Gastrocnemius medialis (tissue), 4 donors: ENCODE results near the gene VAT1. TPM values are rescaled to one million over a fixed set of nuclear protein-coding genes. Genes with fewer than 3 reads are reported as not detected.

Experiments
- ATAC-seq, 2 donors: fragments of 150-250 bp; one replicate each; pipeline ENCODE4 v1.9.1; 2016
- DNase-seq, 2 donors: peaks; one replicate each; pipeline ENCODE4 v3.0.0-alpha.2; 2019
- H3K27ac ChIP-seq, 4 donors: fragments of 200-600 bp; sonication (generic); 1 replicate in 1 of 4; 2 replicates in 3 of 4; pipeline ENCODE4 v1.5.1; 2016 to 2018; ENCODE audit warnings: mild to moderate bottlenecking in 2 of 4, moderate library complexity in 1 of 4
- H3K27me3 ChIP-seq, 3 donors: fragments of 200-600 bp; sonication (generic) in 2 of 3; 1 replicate in 1 of 3; 2 replicates in 2 of 3; pipeline versions ENCODE4 v1.5.1 to v1.6.0; 2016 to 2019; ENCODE audit warnings: mild to moderate bottlenecking in 1 of 3, moderate library complexity in 1 of 3
- H3K36me3 ChIP-seq, 2 donors: fragments of 200-600 bp; sonication (generic) in 1 of 2; one replicate each; pipeline ENCODE4 v1.5.1; 2017 to 2018
- H3K4me1 ChIP-seq, 2 donors: fragments of 200-600 bp; sonication (generic) in 1 of 2; one replicate each; pipeline ENCODE4 v1.5.1; 2016 to 2017; ENCODE audit warnings: mild to moderate bottlenecking in 2 of 2
- H3K4me3 ChIP-seq, 4 donors: fragments of 200-600 bp; sonication (generic) in 3 of 4; 1 replicate in 1 of 4; 2 replicates in 3 of 4; pipeline ENCODE4 v1.5.1; 2016 to 2019; ENCODE audit warnings: mild to moderate bottlenecking in 2 of 4
- H3K9me3 ChIP-seq, 3 donors: fragments of 200-600 bp; sonication (generic) in 2 of 3; 1 replicate in 1 of 3; 2 replicates in 2 of 3; pipeline ENCODE4 v1.5.1; 2016 to 2019
- CTCF ChIP-seq, 5 experiments: fragments of 450-650 bp in 3 of 5; fragments of 200-600 bp in 2 of 5; sonication (generic) in 2 of 5; IDR thresholded peaks in 4 of 5; conservative IDR thresholded peaks in 1 of 5; 1 replicate in 4 of 5; 2 replicates in 1 of 5; pipeline ENCODE4 v1.5.1; 2016 to 2019; ENCODE audit warnings: antibody characterized with exemption in 5 of 5, mild to moderate bottlenecking in 3 of 5, moderate library complexity in 3 of 5
- POLR2A ChIP-seq, 2 donors: fragments of 450-650 bp; IDR thresholded peaks; one replicate each; pipeline ENCODE4 v1.6.1; 2017; ENCODE audit warnings: antibody characterized with exemption in 2 of 2, mild to moderate bottlenecking in 2 of 2, moderate library complexity in 2 of 2
- in situ Hi-C, 4 donors: fragments of 200-750 bp; cut with MboI; loops; one replicate each; pipeline versions ENCODE4 v1.15.0 to v1.8.0; 2017; ENCODE audit warnings: low sequenced_read_pairs in 4 of 4
- intact Hi-C: fragments of 100-400 bp; cut with DNase I; formaldehyde crosslinking; loops from one replicate; pipeline ENCODE4 v1.15.1; 2023; ENCODE audit warnings: low total_unique reads
- total RNA-seq, 4 donors: library from RNA; depleted of rRNA; stranded (reverse); fragments of >200 nt; gene quantifications; one replicate each; pipeline versions ENCODE4 v1.1.0 to v1.2.3, GENCODE V29; 2016

Gene VAT1
- total RNA-seq, 4 donors from 2014 or later = 18.0 to 49.5 (median 35.8) TPM

DNA sequence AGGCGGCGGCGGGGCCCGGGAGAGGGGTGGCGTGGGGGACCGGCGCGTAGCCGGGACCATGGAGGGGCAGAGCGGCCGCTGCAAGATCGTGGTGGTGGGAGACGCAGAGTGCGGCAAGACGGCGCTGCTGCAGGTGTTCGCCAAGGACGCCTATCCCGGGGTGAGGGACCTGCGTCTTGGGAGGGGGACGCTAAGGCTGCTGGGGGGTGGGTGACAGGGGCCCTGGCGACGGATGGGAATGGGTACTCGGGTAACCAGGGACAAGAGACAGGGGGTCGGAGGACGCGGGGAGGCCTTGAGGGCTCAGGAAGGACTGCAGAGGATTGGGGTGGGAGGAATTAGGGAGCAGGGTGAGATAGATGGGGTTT is 3.1 kb upstream of the VAT1 start:
- intact Hi-C loops = loop anchor here (2.0 kb wide), 1 partner anchor 146 kb away; the partner anchor contains the start of gene NBR1
- ATAC-seq = no peak

GRCh38 chr17:43024407-43025289 is 2.5 kb upstream of the VAT1 start, which contains the start of gene RND2:
Gene RND2, plus strand, starts transcription at chr17:43025231. Its CDS starts 117 bp downstream, at chr17:43025348.
- ATAC-seq = peak; percentile 65 to 67
- Histone ChIP-seq H3K36me3 (no peaks in the 10 kb centered on the region), H3K9me3 (no peaks in the 10 kb centered on the region), H3K27ac (peak within 1 kb of the TSS; percentile 44 to 64 (median 60)), H3K4me3 (peak within 1 kb of the TSS; percentile 58 to 78 (median 63)), H3K4me1 (peaks cover 14 to 17% of the 10 kb centered on the region in 2 donors), H3K27me3 (no peaks in the 10 kb centered on the region)
- TF ChIP-seq POLR2A (IDR thresholded peaks at IDR 0.05) (peak; percentile 27 to 36), CTCF (IDR thresholded peaks at IDR 0.05 in 4 of 5, conservative IDR thresholded peaks at IDR 0.05 in 1 of 5) (peak; percentile 54 to 70 (median 65))
- intact Hi-C loops = loop anchor here (2.0 kb wide), 1 partner anchor 146 kb away; the partner anchor contains the start of gene NBR1
- DNase-seq = peak; percentile 70 to 84
- in situ Hi-C loops = loop anchor here in 1 of 4 donors (25.0 kb wide), 1 partner anchor 288 kb away; no protein-coding TSS in a partner anchor

More for the DNA sequence above, 3.1 kb upstream of the VAT1 start:
- peaks cover 15 to 17% of the 10 kb centered on the region in 2 donors for H3K4me1 ChIP-seq
- peak overlapping the region; percentile 38 to 65 (median 60) for H3K4me3 ChIP-seq
- in situ Hi-C loops = no loop called here
- no peaks in the 10 kb centered on the region for H3K27me3 ChIP-seq
- no peaks in the 10 kb centered on the region for H3K9me3 ChIP-seq
- no peak for TF ChIP-seq POLR2A (IDR thresholded peaks at IDR 0.05)
- no peak for TF ChIP-seq CTCF (IDR thresholded peaks at IDR 0.05 in 4 of 5, conservative IDR thresholded peaks at IDR 0.05 in 1 of 5)
- no peak for DNase-seq
- no peaks in the 10 kb centered on the region for H3K36me3 ChIP-seq
- H3K27ac ChIP-seq = peak overlapping the region in 2 of 4 donors; percentile 10 to 60

GRCh38 chr17:43020789-43021740 is 1.1 kb downstream of the VAT1 start:
- peaks cover 23 to 25% of the 10 kb centered on the region in 2 donors for H3K4me1 ChIP-seq

More at GRCh38 chr17:43020789-43021740, 1.1 kb downstream of the VAT1 start:
- in situ Hi-C loops = loop anchor here in 1 of 4 donors (25.0 kb wide), 1 partner anchor 291 kb away; no protein-coding TSS in a partner anchor
- peak; percentile 39 to 45 for ATAC-seq
- TF ChIP-seq CTCF (IDR thresholded peaks at IDR 0.05 in 4 of 5, conservative IDR thresholded peaks at IDR 0.05 in 1 of 5) (no peak), POLR2A (IDR thresholded peaks at IDR 0.05) (peak in 1 of 2 donors; percentile 43)
- H3K27ac ChIP-seq = peak overlapping the region; percentile 79 to 83 (median 80)
- DNase-seq = peak; percentile 56 to 67
- peak overlapping the region; percentile 84 to 93 (median 91) for H3K4me3 ChIP-seq
- peaks cover 0 to 5% of the 10 kb centered on the region in 2 donors for H3K36me3 ChIP-seq
- no peaks in the 10 kb centered on the region for H3K9me3 ChIP-seq
- intact Hi-C loops = loop anchor here (2.0 kb wide), 1 partner anchor 104 kb away; the partner anchor contains the start of gene BRCA1
- H3K27me3 ChIP-seq = no peaks in the 10 kb centered on the region
